ENCODE data around the gene SLX1A.
"Not testable (repeated sequence)": the region's sequence is repeated elsewhere in the genome, so short reads cannot be mapped to it uniquely, and the experiment has no call there.

DNA sequence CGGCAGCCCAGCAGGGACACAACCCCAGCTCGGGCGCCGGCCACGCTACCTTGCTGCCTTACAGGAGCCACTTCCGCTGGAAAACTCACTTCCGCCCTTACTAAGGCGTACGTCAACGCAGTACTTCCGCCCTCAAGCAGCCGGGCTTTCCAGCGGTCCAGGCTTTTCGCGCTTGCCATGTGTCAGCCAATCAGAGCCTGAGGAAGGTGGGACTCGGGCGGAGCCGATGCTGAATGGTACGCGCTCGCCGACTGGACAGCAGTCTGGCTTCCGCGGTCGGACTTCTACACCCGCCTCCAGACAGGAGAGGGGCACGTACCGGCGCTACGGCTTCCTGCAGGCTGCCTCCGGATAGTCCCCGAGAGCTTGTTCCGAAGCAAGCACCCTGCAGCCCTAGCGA lies at the start of gene SLX1A, which contains the start of gene BOLA2B:
- not testable (repeated sequence) for TF ChIP-seq CTCF (conservative IDR thresholded peaks at IDR 0.05; ENCODE audit: low read length); EZH2phosphoT487 (IDR thresholded peaks at IDR 0.05; ENCODE audit: borderline replicate concordance)

Data from Loucy (cell line).